ENCODE measurements around the gene ATP1A4.

DNA sequence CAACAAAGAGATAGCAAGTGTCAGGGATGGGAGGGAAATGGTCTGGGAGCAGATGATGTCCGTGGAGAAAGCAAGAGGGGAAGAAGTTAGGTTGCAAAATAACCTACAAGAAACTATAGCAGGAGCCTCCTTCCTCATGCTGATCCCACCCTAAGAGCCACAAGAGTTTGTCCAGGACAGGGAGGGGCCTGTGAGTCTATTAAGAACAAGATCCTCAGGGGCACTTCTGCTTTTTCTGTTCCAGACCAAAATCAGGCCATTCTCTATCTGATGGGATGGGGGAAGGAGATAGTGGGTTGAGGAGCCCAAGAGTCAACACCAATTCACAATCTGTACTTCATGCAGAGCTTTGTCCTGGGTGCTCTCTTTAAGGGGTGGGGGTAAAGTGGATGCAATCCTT is 7.7 kb upstream of the ATP1A4 start:
- TF ChIP-seq, protein P1, sequence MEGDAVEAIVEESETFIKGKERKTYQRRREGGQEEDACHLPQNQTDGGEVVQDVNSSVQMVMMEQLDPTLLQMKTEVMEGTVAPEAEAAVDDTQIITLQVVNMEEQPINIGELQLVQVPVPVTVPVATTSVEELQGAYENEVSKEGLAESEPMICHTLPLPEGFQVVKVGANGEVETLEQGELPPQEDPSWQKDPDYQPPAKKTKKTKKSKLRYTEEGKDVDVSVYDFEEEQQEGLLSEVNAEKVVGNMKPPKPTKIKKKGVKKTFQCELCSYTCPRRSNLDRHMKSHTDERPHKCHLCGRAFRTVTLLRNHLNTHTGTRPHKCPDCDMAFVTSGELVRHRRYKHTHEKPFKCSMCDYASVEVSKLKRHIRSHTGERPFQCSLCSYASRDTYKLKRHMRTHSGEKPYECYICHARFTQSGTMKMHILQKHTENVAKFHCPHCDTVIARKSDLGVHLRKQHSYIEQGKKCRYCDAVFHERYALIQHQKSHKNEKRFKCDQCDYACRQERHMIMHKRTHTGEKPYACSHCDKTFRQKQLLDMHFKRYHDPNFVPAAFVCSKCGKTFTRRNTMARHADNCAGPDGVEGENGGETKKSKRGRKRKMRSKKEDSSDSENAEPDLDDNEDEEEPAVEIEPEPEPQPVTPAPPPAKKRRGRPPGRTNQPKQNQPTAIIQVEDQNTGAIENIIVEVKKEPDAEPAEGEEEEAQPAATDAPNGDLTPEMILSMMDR (IDR thresholded peaks at IDR 0.05), result no peak
- no peak for TF ChIP-seq POLR2A (IDR thresholded peaks at IDR 0.05)
- no peak for TF ChIP-seq EP300 (IDR thresholded peaks at IDR 0.05)
- TF ChIP-seq POLR2AphosphoS5 (IDR thresholded peaks at IDR 0.05), result no peak

All from stomach (tissue), 4 donors.